ENCODE data around the gene NTRK1.

Gene NTRK1

GRCh38 chr1:156839426-156840109 lies 21.1 kb upstream of the NTRK1 start:
- DNase-seq, result no peak

- DNase-seq, result no peak
These were observed 20.3 kb upstream of the NTRK1 start for GRCh38 chr1:156840186-156840897.

GRCh38 chr1:156840898-156841279 lies 19.8 kb upstream of the NTRK1 start:
- no peak for DNase-seq

GRCh38 chr1:156841295-156841855 lies 19.3 kb upstream of the NTRK1 start:
- no peak for DNase-seq

GRCh38 chr1:156842618-156843300 lies 17.9 kb upstream of the NTRK1 start:
- DNase-seq, result no peak

- no peak for DNase-seq
These were observed 16.6 kb upstream of the NTRK1 start for GRCh38 chr1:156844102-156844501.

GRCh38 chr1:156844638-156845037 lies 16.0 kb upstream of the NTRK1 start:
- no peak for DNase-seq

- no peak for DNase-seq
These were observed 15.4 kb upstream of the NTRK1 start for GRCh38 chr1:156845055-156845952.

GRCh38 chr1:156845953-156846545 lies 14.6 kb upstream of the NTRK1 start:
- DNase-seq, result no peak

GRCh38 chr1:156846643-156847042 lies 14.0 kb upstream of the NTRK1 start:
- DNase-seq, result no peak

GRCh38 chr1:156847591-156848460 lies 12.8 kb upstream of the NTRK1 start:
- DNase-seq, result no peak

- DNase-seq, result no peak
These were observed 12.1 kb upstream of the NTRK1 start for GRCh38 chr1:156848461-156849150.

GRCh38 chr1:156849151-156849496 lies 11.5 kb upstream of the NTRK1 start:
- no peak for DNase-seq

GRCh38 chr1:156851779-156852417 lies 8.8 kb upstream of the NTRK1 start:
- DNase-seq, result no peak

GRCh38 chr1:156852418-156852874 lies 8.2 kb upstream of the NTRK1 start:
- no peak for DNase-seq

GRCh38 chr1:156853761-156854160 lies 6.9 kb upstream of the NTRK1 start:
- DNase-seq, result no peak

- no peak for DNase-seq
These were observed 6.0 kb upstream of the NTRK1 start for GRCh38 chr1:156854634-156855033.

GRCh38 chr1:156856282-156856785 lies 4.3 kb upstream of the NTRK1 start:
- no peak for DNase-seq

GRCh38 chr1:156857532-156857931 lies 3.1 kb upstream of the NTRK1 start:
- DNase-seq, result no peak

GRCh38 chr1:156858555-156858956 lies 2.1 kb upstream of the NTRK1 start:
- no peak for DNase-seq

All from KG1 (cell line).